Measurements from ENCODE around the gene TIFAB.

DNA sequence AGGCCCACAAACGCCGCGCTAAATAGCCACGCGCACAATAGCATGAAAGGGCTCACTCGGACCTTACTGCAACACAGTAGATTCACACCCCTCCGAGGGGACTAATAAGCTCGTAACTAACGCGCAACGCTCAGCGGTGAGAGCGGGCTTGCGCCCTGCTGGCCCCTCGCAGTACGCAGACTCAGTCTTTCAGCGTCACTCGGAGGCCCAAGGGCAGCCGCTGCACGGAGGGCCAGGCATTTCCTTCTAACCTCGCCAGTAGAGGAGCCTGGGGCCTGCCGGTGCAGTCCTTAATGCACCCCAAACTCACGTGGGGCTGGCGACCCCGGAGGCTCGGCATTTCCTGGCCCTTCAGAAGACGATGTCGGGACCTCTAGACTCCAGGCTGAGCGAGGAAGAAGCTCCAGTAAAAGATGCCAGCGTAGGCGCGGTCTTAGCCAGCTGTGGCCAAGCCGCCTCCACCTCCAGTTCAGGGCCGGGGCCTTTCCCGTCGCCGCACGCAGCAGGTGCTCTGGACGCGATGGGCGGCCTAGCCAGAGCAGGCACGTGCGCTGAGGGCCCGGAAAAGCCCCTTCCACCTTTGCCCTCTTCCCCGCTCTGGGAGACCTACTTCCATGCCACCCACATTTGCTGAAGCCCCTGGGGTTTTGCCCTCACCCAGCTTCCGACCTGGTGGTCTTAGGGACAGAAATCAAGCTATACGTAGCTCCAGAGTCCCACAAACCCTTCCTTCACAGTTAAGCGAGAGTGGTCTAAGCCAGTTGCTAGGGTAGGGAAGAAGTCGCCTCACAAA is 38.3 kb upstream of the TIFAB start:
- TF ChIP-seq GATA2 (IDR thresholded peaks at IDR 0.05; ENCODE audit: low read depth, low read length) (no peak), GATA3 (IDR thresholded peaks at IDR 0.05; ENCODE audit: low read depth, low read length) (no peak)
